ENCODE measurements around the gene ARHGEF11. TPM values are rescaled to one million over a fixed set of nuclear protein-coding genes. Genes with fewer than 3 reads are reported as not detected.
"Not testable (repeated sequence)": the region's sequence is repeated elsewhere in the genome, so short reads cannot be mapped to it uniquely, and the experiment has no call there.

The ARHGEF11 gene
- polyA plus RNA-seq, 4 donors, result 13.2 to 31.5 (median 18.0) TPM

GRCh38 chr1:156927215-156928042 is 118.1 kb downstream of the ARHGEF11 start:
- DNase-seq (peak; percentile 72 to 83), FAIRE-seq (no peak)
- WGBS, 3 donors, result 5 to 8% (median 6%) methylated on average over 59 to 64 of the region's 64 CpGs
- no peak overlapping the region for H3K4me3 ChIP-seq (ENCODE audit: low read depth in 1 of 3, low read length in 3 of 3)
- no peaks in the 10 kb centered on the region for H3K36me3 ChIP-seq (ENCODE audit: control insufficient read depth in 3 of 3, insufficient read depth in 2 of 3, low read depth in 1 of 3, low read length in 3 of 3)
- H3K27ac ChIP-seq (ENCODE audit: low read depth in 1 of 3, low read length in 2 of 3), result no peak overlapping the region
- no peaks in the 10 kb centered on the region for H3K9me3 ChIP-seq (ENCODE audit: control insufficient read depth in 2 of 2, insufficient read depth in 1 of 2, low read depth in 1 of 2, low read length in 1 of 2)
- H3K27me3 ChIP-seq (ENCODE audit: control insufficient read depth in 3 of 3, insufficient read depth in 3 of 3, low read length in 3 of 3), result peaks cover 3 to 79% (median 29%) of the 10 kb centered on the region in 3 donors
- H3K4me1 ChIP-seq (ENCODE audit: control insufficient read depth in 3 of 3, insufficient read depth in 2 of 3, low read depth in 1 of 3, low read length in 2 of 3), result peaks cover 0 to 10% (median 0%) of the 10 kb centered on the region in 3 donors

GRCh38 chr1:156926695-156927094 is 118.8 kb downstream of the ARHGEF11 start:
- 71 to 84% (median 74%) methylated on average over 6 of the region's 6 CpGs for WGBS, 3 donors
- H3K27ac ChIP-seq (ENCODE audit: low read depth in 1 of 3, low read length in 2 of 3); H3K36me3 ChIP-seq (ENCODE audit: control insufficient read depth in 3 of 3, insufficient read depth in 2 of 3, low read depth in 1 of 3, low read length in 3 of 3); H3K4me3 ChIP-seq (ENCODE audit: low read depth in 1 of 3, low read length in 3 of 3); FAIRE-seq; H3K9me3 ChIP-seq (ENCODE audit: control insufficient read depth in 2 of 2, insufficient read depth in 1 of 2, low read depth in 1 of 2, low read length in 1 of 2); DNase-seq; H3K4me1 ChIP-seq (ENCODE audit: control insufficient read depth in 3 of 3, insufficient read depth in 2 of 3, low read depth in 1 of 3, low read length in 2 of 3): not testable (repeated sequence)
- H3K27me3 ChIP-seq (ENCODE audit: control insufficient read depth in 3 of 3, insufficient read depth in 3 of 3, low read length in 3 of 3), result peaks cover 3 to 86% (median 29%) of the 10 kb centered on the region in 3 donors

DNA sequence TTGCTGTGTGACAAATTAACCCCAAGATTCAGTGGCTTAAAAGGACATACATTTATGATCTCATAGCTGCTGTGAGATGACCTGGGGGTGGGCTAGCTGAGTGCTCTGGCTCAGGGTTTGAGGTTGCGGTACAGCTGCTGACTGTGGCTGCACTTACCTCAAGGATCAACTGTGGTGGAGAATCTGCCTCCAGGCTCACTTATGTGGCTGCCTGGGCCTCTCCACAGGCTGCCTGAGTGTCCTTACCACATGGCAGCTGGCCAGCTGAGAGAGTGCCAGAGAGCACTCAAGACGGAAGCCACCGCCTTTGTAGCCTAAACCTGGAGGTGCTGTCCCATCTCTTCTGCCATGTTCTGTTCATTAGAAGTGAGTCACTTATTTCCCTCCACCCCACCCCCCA is 119.4 kb downstream of the ARHGEF11 start:
- Histone ChIP-seq H3K27ac (ENCODE audit: low read depth in 1 of 3, low read length in 2 of 3) (no peak overlapping the region), H3K4me1 (ENCODE audit: control insufficient read depth in 3 of 3, insufficient read depth in 2 of 3, low read depth in 1 of 3, low read length in 2 of 3) (peaks cover 0 to 10% (median 0%) of the 10 kb centered on the region in 3 donors), H3K36me3 (ENCODE audit: control insufficient read depth in 3 of 3, insufficient read depth in 2 of 3, low read depth in 1 of 3, low read length in 3 of 3) (no peaks in the 10 kb centered on the region), H3K27me3 (ENCODE audit: control insufficient read depth in 3 of 3, insufficient read depth in 3 of 3, low read length in 3 of 3) (peaks cover 3 to 91% (median 30%) of the 10 kb centered on the region in 3 donors), H3K9me3 (ENCODE audit: control insufficient read depth in 2 of 2, insufficient read depth in 1 of 2, low read depth in 1 of 2, low read length in 1 of 2) (no peaks in the 10 kb centered on the region), H3K4me3 (ENCODE audit: low read depth in 1 of 3, low read length in 3 of 3) (no peak overlapping the region)
- FAIRE-seq, result no peak
- 20 to 32% (median 22%) methylated on average over 3 of the region's 3 CpGs for WGBS, 3 donors
- DNase-seq, result peak in 1 of 2 donors; percentile 55

DNA sequence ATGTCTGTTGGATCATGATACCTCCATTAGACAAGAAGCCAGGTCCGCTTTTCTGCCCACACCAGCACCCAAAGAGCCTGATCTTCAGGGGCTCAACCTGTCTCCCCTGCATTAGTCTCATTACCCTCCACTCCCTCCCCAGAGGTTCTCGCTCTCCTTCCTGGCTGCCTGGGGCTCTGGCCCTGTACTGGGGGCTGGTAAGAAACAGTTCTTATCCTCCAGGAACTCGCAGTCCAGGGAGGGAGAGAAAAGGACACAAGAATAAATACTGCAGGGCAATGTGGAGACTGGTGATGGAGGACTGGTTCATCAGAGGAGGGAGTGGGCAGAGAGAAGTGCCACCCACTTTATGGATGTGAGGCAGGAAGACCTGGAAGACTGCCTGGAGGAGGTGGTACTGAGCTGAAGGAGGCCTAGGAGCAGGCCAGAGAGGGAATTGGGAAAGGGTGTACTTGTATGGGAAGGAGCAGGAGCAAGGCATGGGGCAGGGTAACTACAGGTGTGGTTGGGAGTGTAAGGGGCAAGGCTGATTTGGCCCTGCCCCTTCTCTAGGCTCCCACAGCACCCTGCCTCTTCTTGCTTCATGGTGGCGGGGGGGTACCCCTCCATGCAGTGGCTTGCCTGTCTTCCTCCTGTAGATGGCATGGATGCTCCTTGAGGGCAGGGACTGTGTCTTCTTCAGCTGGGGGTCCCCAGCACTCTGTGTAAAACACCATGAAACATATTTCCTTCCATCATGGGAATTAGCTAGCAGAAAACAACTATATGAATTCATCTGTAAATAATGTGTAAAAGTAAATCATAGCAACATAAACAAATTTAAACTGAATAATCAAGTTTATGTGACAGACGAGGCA is 120.2 kb downstream of the ARHGEF11 start:
- Histone ChIP-seq H3K4me3 (ENCODE audit: low read depth in 1 of 3, low read length in 3 of 3) (no peak overlapping the region), H3K36me3 (ENCODE audit: control insufficient read depth in 3 of 3, insufficient read depth in 2 of 3, low read depth in 1 of 3, low read length in 3 of 3) (no peaks in the 10 kb centered on the region), H3K4me1 (ENCODE audit: control insufficient read depth in 3 of 3, insufficient read depth in 2 of 3, low read depth in 1 of 3, low read length in 2 of 3) (peaks cover 0 to 12% (median 0%) of the 10 kb centered on the region in 3 donors), H3K27me3 (ENCODE audit: control insufficient read depth in 3 of 3, insufficient read depth in 3 of 3, low read length in 3 of 3) (peaks cover 3 to 97% (median 36%) of the 10 kb centered on the region in 3 donors), H3K9me3 (ENCODE audit: control insufficient read depth in 2 of 2, insufficient read depth in 1 of 2, low read depth in 1 of 2, low read length in 1 of 2) (no peaks in the 10 kb centered on the region), H3K27ac (ENCODE audit: low read depth in 1 of 3, low read length in 2 of 3) (no peak overlapping the region)
- WGBS, 3 donors, result 74 to 85% (median 83%) methylated on average over 5 of the region's 5 CpGs
- no peak for FAIRE-seq
- DNase-seq, result no peak

DNA sequence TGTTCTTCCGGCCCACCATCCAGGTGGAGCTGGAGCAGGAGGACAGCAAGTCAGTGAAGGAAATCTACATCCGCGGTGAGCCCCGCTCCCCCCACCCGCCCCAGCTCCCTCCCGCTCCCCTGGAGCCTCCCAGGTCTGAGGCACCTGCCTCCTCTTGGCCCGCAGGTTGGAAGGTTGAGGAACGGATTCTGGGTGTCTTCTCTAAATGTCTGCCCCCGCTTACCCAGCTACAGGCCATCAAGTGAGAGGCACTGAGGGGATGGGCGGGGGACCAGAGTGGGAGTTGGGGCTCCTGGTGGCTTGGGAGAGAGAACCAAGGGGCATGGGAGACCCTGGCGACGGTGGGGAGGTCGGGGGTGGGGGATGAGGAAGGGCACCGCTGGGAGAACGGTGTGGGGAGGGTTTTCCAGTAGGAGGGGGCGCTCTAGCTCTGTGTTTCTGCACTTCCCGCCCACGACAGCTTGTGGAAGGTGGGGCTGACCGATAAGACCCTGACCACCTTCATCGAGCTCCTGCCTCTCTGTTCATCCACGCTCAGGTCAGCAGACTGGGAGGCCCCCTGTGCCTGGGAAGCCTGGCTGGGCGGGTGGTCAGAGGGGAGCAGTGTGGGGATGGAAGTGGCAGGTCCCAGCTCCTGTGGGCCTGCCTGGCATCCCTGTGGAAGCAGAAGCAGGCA is 120.9 kb downstream of the ARHGEF11 start:
- no peaks in the 10 kb centered on the region for H3K9me3 ChIP-seq (ENCODE audit: control insufficient read depth in 2 of 2, insufficient read depth in 1 of 2, low read depth in 1 of 2, low read length in 1 of 2)
- no peak for DNase-seq
- H3K4me1 ChIP-seq (ENCODE audit: control insufficient read depth in 3 of 3, insufficient read depth in 2 of 3, low read depth in 1 of 3, low read length in 2 of 3), result peaks cover 0 to 12% (median 0%) of the 10 kb centered on the region in 3 donors
- WGBS, 3 donors, result 22 to 42% (median 27%) methylated on average over 20 to 22 of the region's 22 CpGs
- H3K36me3 ChIP-seq (ENCODE audit: control insufficient read depth in 3 of 3, insufficient read depth in 2 of 3, low read depth in 1 of 3, low read length in 3 of 3), result no peaks in the 10 kb centered on the region
- H3K4me3 ChIP-seq (ENCODE audit: low read depth in 1 of 3, low read length in 3 of 3), result no peak overlapping the region
- H3K27me3 ChIP-seq (ENCODE audit: control insufficient read depth in 3 of 3, insufficient read depth in 3 of 3, low read length in 3 of 3), result peaks cover 3 to 99% (median 39%) of the 10 kb centered on the region in 3 donors
- H3K27ac ChIP-seq (ENCODE audit: low read depth in 1 of 3, low read length in 2 of 3), result no peak overlapping the region
- FAIRE-seq, result no peak

- WGBS, 3 donors, result 2 to 6% (median 2%) methylated on average over 57 to 64 of the region's 64 CpGs
- Histone ChIP-seq H3K27ac (ENCODE audit: low read depth in 1 of 3, low read length in 2 of 3) (no peak overlapping the region), H3K27me3 (ENCODE audit: control insufficient read depth in 3 of 3, insufficient read depth in 3 of 3, low read length in 3 of 3) (peaks cover 3 to 96% (median 33%) of the 10 kb centered on the region in 3 donors), H3K36me3 (ENCODE audit: control insufficient read depth in 3 of 3, insufficient read depth in 2 of 3, low read depth in 1 of 3, low read length in 3 of 3) (no peaks in the 10 kb centered on the region), H3K9me3 (ENCODE audit: control insufficient read depth in 2 of 2, insufficient read depth in 1 of 2, low read depth in 1 of 2, low read length in 1 of 2) (no peaks in the 10 kb centered on the region), H3K4me3 (ENCODE audit: low read depth in 1 of 3, low read length in 3 of 3) (no peak overlapping the region), H3K4me1 (ENCODE audit: control insufficient read depth in 3 of 3, insufficient read depth in 2 of 3, low read depth in 1 of 3, low read length in 2 of 3) (peaks cover 0 to 12% (median 0%) of the 10 kb centered on the region in 3 donors)
- FAIRE-seq (no peak), DNase-seq (no peak)
These were observed 121.7 kb downstream of the ARHGEF11 start for GRCh38 chr1:156923670-156924477.

DNA sequence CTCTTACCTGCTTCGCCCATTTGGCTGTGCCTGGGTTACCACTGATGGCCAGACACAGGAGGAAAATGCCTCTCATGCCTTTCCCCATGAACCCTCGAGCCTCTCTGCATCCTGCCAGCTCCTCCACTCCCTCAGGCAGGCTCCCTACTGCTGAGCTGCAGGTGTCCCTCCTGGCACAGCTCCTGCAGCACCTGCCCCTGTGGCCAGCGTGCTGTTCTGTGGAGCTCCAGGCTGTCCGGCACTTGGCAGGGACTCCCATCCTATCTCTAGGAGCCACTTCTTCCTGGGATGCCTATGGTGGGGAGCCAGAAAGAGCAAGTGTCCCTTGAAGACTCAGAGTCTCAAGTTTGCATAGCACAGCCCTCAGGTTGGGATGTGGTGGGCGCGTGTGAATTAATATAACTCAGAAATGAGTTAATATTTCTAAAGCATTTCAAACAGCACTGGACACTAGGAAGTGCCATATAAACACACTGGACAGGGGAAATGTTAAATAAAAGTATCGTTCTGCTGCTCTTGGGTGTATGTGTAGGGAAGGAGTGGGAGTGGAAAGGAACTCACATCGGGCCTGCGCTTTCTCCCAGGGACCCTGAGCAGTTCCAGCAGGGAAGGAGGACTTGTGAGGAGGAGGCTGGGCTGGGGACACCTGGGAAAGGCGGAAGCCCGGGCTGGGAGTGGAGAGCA is 122.4 kb downstream of the ARHGEF11 start:
- H3K27ac ChIP-seq (ENCODE audit: low read depth in 1 of 3, low read length in 2 of 3), result no peak overlapping the region
- peaks cover 0 to 12% (median 0%) of the 10 kb centered on the region in 3 donors for H3K4me1 ChIP-seq (ENCODE audit: control insufficient read depth in 3 of 3, insufficient read depth in 2 of 3, low read depth in 1 of 3, low read length in 2 of 3)
- 6 to 14% (median 13%) methylated on average over 10 to 11 of the region's 11 CpGs for WGBS, 3 donors
- H3K9me3 ChIP-seq (ENCODE audit: control insufficient read depth in 2 of 2, insufficient read depth in 1 of 2, low read depth in 1 of 2, low read length in 1 of 2), result peaks cover 0 to 2% of the 10 kb centered on the region in 2 donors
- no peaks in the 10 kb centered on the region for H3K36me3 ChIP-seq (ENCODE audit: control insufficient read depth in 3 of 3, insufficient read depth in 2 of 3, low read depth in 1 of 3, low read length in 3 of 3)
- H3K27me3 ChIP-seq (ENCODE audit: control insufficient read depth in 3 of 3, insufficient read depth in 3 of 3, low read length in 3 of 3), result peaks cover 3 to 89% (median 33%) of the 10 kb centered on the region in 3 donors
- H3K4me3 ChIP-seq (ENCODE audit: low read depth in 1 of 3, low read length in 3 of 3), result no peak overlapping the region
- FAIRE-seq, result no peak
- DNase-seq, result no peak

All from small intestine (tissue), 7 donors.